ENCODE measurements around the gene C3orf80.

The C3orf80 gene

GRCh38 chr3:160225176-160226025 is at the start of gene C3orf80:
Gene C3orf80, plus strand, starts transcription at chr3:160225422. Its CDS starts 214 bp downstream, at chr3:160225636.
- TF ChIP-seq NFIC (IDR thresholded peaks at IDR 0.05) (no peak), CEBPB (IDR thresholded peaks at IDR 0.05) (no peak), TAF1 (IDR thresholded peaks at IDR 0.05; ENCODE audit: low read depth) (no peak), FOXM1 (IDR thresholded peaks at IDR 0.05; ENCODE audit: borderline replicate concordance, low read depth) (no peak), MAX (IDR thresholded peaks at IDR 0.05) (peak; percentile 75)

GRCh38 chr3:160176923-160177322 is 48.3 kb upstream of the C3orf80 start:
- TF ChIP-seq CEBPB (IDR thresholded peaks at IDR 0.05) (no peak), USF1 (IDR thresholded peaks at IDR 0.05) (no peak), YY1 (IDR thresholded peaks at IDR 0.05; ENCODE audit: low read depth) (no peak), EP300 (IDR thresholded peaks at IDR 0.05; ENCODE audit: borderline replicate concordance) (no peak), REST (IDR thresholded peaks at IDR 0.05; ENCODE audit: low read depth) (no peak), CREB1 (IDR thresholded peaks at IDR 0.05; ENCODE audit: low read depth) (no peak), RAD21 (IDR thresholded peaks at IDR 0.05; ENCODE audit: low read depth) (no peak), TAF1 (IDR thresholded peaks at IDR 0.05; ENCODE audit: low read depth) (no peak), FOXM1 (IDR thresholded peaks at IDR 0.05; ENCODE audit: borderline replicate concordance, low read depth) (no peak), NFIC (IDR thresholded peaks at IDR 0.05) (no peak), ZBTB7A (IDR thresholded peaks at IDR 0.05; ENCODE audit: low read depth) (no peak), MAX (IDR thresholded peaks at IDR 0.05) (no peak)

GRCh38 chr3:160179906-160180305 is 45.3 kb upstream of the C3orf80 start:
- TF ChIP-seq USF1 (IDR thresholded peaks at IDR 0.05), result no peak
- no peak for TF ChIP-seq MAX (IDR thresholded peaks at IDR 0.05)
- no peak for TF ChIP-seq YY1 (IDR thresholded peaks at IDR 0.05; ENCODE audit: low read depth)
- no peak for TF ChIP-seq CEBPB (IDR thresholded peaks at IDR 0.05)
- no peak for TF ChIP-seq FOXM1 (IDR thresholded peaks at IDR 0.05; ENCODE audit: borderline replicate concordance, low read depth)
- no peak for TF ChIP-seq CREB1 (IDR thresholded peaks at IDR 0.05; ENCODE audit: low read depth)
- TF ChIP-seq RAD21 (IDR thresholded peaks at IDR 0.05; ENCODE audit: low read depth), result no peak
- TF ChIP-seq TCF12 (IDR thresholded peaks at IDR 0.05; ENCODE audit: low read depth), result no peak
- TF ChIP-seq EGR1 (IDR thresholded peaks at IDR 0.05), result no peak
- no peak for TF ChIP-seq NFIC (IDR thresholded peaks at IDR 0.05)

GRCh38 chr3:160180581-160181216 is 44.5 kb upstream of the C3orf80 start:
- TF ChIP-seq MAX (IDR thresholded peaks at IDR 0.05) (no peak), REST (IDR thresholded peaks at IDR 0.05; ENCODE audit: low read depth) (no peak), TCF12 (IDR thresholded peaks at IDR 0.05; ENCODE audit: low read depth) (no peak), CREB1 (IDR thresholded peaks at IDR 0.05; ENCODE audit: low read depth) (no peak), FOXM1 (IDR thresholded peaks at IDR 0.05; ENCODE audit: borderline replicate concordance, low read depth) (no peak), CEBPB (IDR thresholded peaks at IDR 0.05) (no peak), EGR1 (IDR thresholded peaks at IDR 0.05) (no peak), NFIC (IDR thresholded peaks at IDR 0.05) (no peak), RAD21 (IDR thresholded peaks at IDR 0.05; ENCODE audit: low read depth) (no peak), ZBTB7A (IDR thresholded peaks at IDR 0.05; ENCODE audit: low read depth) (no peak), USF1 (IDR thresholded peaks at IDR 0.05) (no peak), YY1 (IDR thresholded peaks at IDR 0.05; ENCODE audit: low read depth) (no peak), EP300 (IDR thresholded peaks at IDR 0.05; ENCODE audit: borderline replicate concordance) (no peak)
